ENCODE data around the gene CFAP77.

The CFAP77 gene

DNA sequence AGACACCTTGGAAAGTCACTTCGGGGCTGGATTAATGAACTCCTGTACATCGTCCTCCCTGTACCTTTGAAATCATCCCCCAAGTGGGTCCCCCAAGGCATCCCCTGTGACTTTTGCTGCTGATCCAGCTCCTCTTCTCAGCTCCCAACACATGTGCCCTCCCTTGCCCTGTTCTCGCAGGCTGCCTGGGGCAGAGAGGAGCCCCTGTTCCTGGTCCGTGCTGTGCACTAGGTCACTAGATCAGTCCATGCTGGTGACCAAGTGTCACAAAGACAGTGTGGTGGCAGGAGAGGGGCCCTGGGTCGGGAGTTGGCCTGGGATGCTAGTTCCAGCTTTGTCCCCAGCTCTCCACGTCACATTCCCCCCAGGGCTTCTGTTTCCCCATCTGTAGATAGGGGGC, 93.1 kb downstream of the CFAP77 start:
- ChIA-PET POLR2A (no interaction called here), CTCF (interaction anchor here (0.9 to 2.3 kb wide), 2 partner anchors 15 to 72 kb away, joined by 3 to 7 read pairs; no protein-coding TSS in a partner anchor)
- no peak overlapping the region for H3K27ac ChIP-seq (ENCODE audit: insufficient read depth in 1 of 2, low read depth in 1 of 2, low read length in 2 of 2, poor library complexity in 1 of 2, severe bottlenecking in 2 of 2)
- H3K9me3 ChIP-seq (ENCODE audit: control extremely low read depth in 1 of 5, control insufficient read depth in 4 of 5, insufficient read depth in 2 of 5, low read depth in 1 of 5, low read length in 4 of 5) = no peaks in the 10 kb centered on the region
- DNase-seq = no peak
- peaks cover 0 to 14% (median 7%) of the 10 kb centered on the region in 5 experiments for H3K27me3 ChIP-seq (replicated peaks in 2 of 5; ENCODE audit: control insufficient read depth in 4 of 5, insufficient read depth in 5 of 5, low read length in 4 of 5)
- H3K4me1 ChIP-seq (ENCODE audit: control extremely low read depth in 1 of 4, control insufficient read depth in 4 of 4, insufficient read depth in 4 of 4, low read length in 3 of 4) = peaks cover 0 to 14% (median 13%) of the 10 kb centered on the region in 4 experiments
- no peaks in the 10 kb centered on the region for H3K36me3 ChIP-seq (ENCODE audit: control insufficient read depth in 4 of 4, insufficient read depth in 4 of 4, low read length in 3 of 4)
- WGBS (ENCODE audit: insufficient coverage) = 96% methylated on average over 5 of the region's 6 CpGs
- H3K4me3 ChIP-seq (ENCODE audit: control insufficient read depth in 1 of 7, extremely low read depth in 1 of 7, insufficient read depth in 4 of 7, low read depth in 2 of 7, low read length in 6 of 7) = no peak overlapping the region

DNA sequence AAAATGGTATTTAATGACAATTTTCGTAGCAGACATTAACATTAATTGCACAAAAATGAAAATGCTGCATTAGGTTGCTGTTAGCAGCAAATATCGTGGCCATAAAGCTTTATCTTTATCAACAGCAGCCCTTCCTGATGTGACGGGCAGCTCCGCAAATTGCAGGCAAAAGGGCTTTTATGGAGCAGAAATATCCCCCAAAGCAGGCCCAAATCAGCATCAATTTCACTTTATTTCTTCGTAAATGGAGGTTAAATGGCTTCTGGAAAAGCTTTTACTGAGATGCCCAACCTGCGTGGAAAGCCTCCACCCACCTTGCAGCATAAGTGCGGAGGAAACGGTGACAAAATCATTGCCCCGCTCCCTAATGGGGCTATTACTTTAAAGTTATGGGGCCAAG, 94.5 kb downstream of the CFAP77 start:
- no peaks in the 10 kb centered on the region for H3K9me3 ChIP-seq (ENCODE audit: control extremely low read depth in 1 of 5, control insufficient read depth in 4 of 5, insufficient read depth in 2 of 5, low read depth in 1 of 5, low read length in 4 of 5)
- peaks cover 0 to 12% (median 7%) of the 10 kb centered on the region in 5 experiments for H3K27me3 ChIP-seq (replicated peaks in 2 of 5; ENCODE audit: control insufficient read depth in 4 of 5, insufficient read depth in 5 of 5, low read length in 4 of 5)
- no peaks in the 10 kb centered on the region for H3K36me3 ChIP-seq (ENCODE audit: control insufficient read depth in 4 of 4, insufficient read depth in 4 of 4, low read length in 3 of 4)
- H3K4me1 ChIP-seq (ENCODE audit: control extremely low read depth in 1 of 4, control insufficient read depth in 4 of 4, insufficient read depth in 4 of 4, low read length in 3 of 4) = peaks cover 0 to 14% (median 13%) of the 10 kb centered on the region in 4 experiments
- WGBS (ENCODE audit: insufficient coverage) = 76% methylated on average over 6 of the region's 9 CpGs
- DNase-seq = no peak
- H3K4me3 ChIP-seq (ENCODE audit: control insufficient read depth in 1 of 7, extremely low read depth in 1 of 7, insufficient read depth in 4 of 7, low read depth in 2 of 7, low read length in 6 of 7) = no peak overlapping the region
- ChIA-PET CTCF (interaction anchor here (2.3 kb wide), 1 partner anchor 71 kb away, joined by 7 read pairs; no protein-coding TSS in a partner anchor), POLR2A (no interaction called here)
- no peak overlapping the region for H3K27ac ChIP-seq (ENCODE audit: insufficient read depth in 1 of 2, low read depth in 1 of 2, low read length in 2 of 2, poor library complexity in 1 of 2, severe bottlenecking in 2 of 2)

DNA sequence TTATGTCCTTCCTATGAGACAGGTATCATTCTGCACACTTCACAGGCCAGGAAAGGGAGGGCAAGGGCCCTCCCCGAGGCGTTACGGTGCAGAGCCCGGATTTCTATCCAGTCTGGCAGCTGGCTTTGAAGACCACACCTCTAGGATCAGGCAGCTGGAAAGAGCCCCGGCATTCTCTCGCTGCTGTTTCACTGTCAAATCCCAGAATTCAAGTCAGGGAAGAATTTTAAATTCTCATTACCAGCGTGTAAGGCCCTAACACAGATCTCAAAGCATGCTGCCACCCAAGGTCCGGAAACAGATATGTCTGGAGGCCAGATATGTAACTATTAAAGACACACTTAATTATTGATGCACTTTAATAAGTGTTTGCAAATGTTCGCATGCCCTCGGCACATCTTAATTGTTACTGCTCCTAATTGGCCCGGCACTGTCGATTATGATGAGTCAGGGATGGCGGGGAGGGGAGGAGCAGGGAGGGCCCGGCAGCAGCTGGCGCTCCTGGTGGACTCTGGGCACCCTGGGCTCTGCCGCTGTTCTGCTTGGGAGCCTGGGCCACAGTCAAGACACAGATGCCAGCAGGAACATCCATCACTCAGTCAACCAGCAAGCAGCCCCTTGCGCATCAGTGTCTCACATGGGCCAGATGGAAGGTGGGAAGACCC, 96.1 kb downstream of the CFAP77 start:
- H3K9me3 ChIP-seq (ENCODE audit: control extremely low read depth in 1 of 5, control insufficient read depth in 4 of 5, insufficient read depth in 2 of 5, low read depth in 1 of 5, low read length in 4 of 5) = no peaks in the 10 kb centered on the region
- peaks cover 0 to 12% (median 6%) of the 10 kb centered on the region in 5 experiments for H3K27me3 ChIP-seq (replicated peaks in 2 of 5; ENCODE audit: control insufficient read depth in 4 of 5, insufficient read depth in 5 of 5, low read length in 4 of 5)
- POLR2A ChIA-PET = no interaction called here
- H3K27ac ChIP-seq (ENCODE audit: insufficient read depth in 1 of 2, low read depth in 1 of 2, low read length in 2 of 2, poor library complexity in 1 of 2, severe bottlenecking in 2 of 2) = no peak overlapping the region
- DNase-seq = no peak
- CTCF ChIA-PET = interaction anchor here (1.1 to 3.4 kb wide), 5 partner anchors 7 to 294 kb away, joined by 3 to 24 read pairs (median 6); no protein-coding TSS in a partner anchor
- H3K4me1 ChIP-seq (ENCODE audit: control extremely low read depth in 1 of 4, control insufficient read depth in 4 of 4, insufficient read depth in 4 of 4, low read length in 3 of 4) = peaks cover 0 to 14% (median 13%) of the 10 kb centered on the region in 4 experiments
- H3K36me3 ChIP-seq (ENCODE audit: control insufficient read depth in 4 of 4, insufficient read depth in 4 of 4, low read length in 3 of 4) = no peaks in the 10 kb centered on the region
- H3K4me3 ChIP-seq (ENCODE audit: control insufficient read depth in 1 of 7, extremely low read depth in 1 of 7, insufficient read depth in 4 of 7, low read depth in 2 of 7, low read length in 6 of 7) = no peak overlapping the region
- WGBS (ENCODE audit: insufficient coverage) = 94% methylated on average over 12 of the region's 17 CpGs

DNA sequence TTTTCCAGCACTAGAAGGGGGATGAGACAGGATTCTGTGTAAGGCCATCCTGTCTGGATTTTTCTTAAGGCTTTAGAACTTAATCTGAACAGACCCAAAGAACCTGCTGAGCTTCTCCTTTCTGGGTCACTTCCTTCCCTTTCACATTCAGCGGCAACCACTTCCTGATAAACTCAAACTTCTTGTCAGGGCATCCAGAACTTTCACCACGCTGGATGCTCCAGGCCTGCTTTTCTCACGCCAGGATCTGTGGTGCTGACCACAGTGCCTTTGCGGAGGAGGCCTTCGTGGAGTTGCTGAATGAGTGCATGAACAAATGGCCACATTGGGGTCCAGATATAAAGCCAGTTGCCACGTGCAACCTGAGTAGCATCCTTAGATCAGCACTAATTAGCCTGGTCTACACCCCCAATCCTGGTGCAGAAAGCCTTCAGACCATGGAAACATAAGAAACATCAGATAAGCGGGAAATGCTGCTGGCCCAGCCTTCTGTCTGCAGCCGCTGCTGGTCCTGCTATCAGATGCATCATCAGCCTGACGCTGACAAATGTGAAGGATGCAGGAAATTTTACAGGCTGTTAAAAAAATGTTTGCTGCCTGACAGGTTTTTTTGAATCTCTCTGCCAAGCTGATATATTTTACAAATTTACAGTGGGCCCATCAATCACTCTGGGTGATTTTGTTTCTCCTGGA, 97.1 kb downstream of the CFAP77 start:
- Histone ChIP-seq H3K9me3 (ENCODE audit: control extremely low read depth in 1 of 5, control insufficient read depth in 4 of 5, insufficient read depth in 2 of 5, low read depth in 1 of 5, low read length in 4 of 5) (no peaks in the 10 kb centered on the region), H3K4me1 (ENCODE audit: control extremely low read depth in 1 of 4, control insufficient read depth in 4 of 4, insufficient read depth in 4 of 4, low read length in 3 of 4) (peaks cover 0 to 14% (median 13%) of the 10 kb centered on the region in 4 experiments), H3K27ac (ENCODE audit: insufficient read depth in 1 of 2, low read depth in 1 of 2, low read length in 2 of 2, poor library complexity in 1 of 2, severe bottlenecking in 2 of 2) (no peak overlapping the region), H3K4me3 (ENCODE audit: control insufficient read depth in 1 of 7, extremely low read depth in 1 of 7, insufficient read depth in 4 of 7, low read depth in 2 of 7, low read length in 6 of 7) (no peak overlapping the region), H3K27me3 (replicated peaks in 2 of 5; ENCODE audit: control insufficient read depth in 4 of 5, insufficient read depth in 5 of 5, low read length in 4 of 5) (peaks cover 0 to 12% (median 7%) of the 10 kb centered on the region in 5 experiments), H3K36me3 (ENCODE audit: control insufficient read depth in 4 of 4, insufficient read depth in 4 of 4, low read length in 3 of 4) (no peaks in the 10 kb centered on the region)
- CTCF ChIA-PET = interaction anchor here (0.8 to 3.4 kb wide), 11 partner anchors 8 to 293 kb away, joined by 3 to 24 read pairs (median 4); no protein-coding TSS in a partner anchor
- POLR2A ChIA-PET = no interaction called here
- WGBS (ENCODE audit: insufficient coverage) = 8% methylated on average over 7 of the region's 9 CpGs
- DNase-seq = peak; percentile 44 to 84 (median 77)

DNA sequence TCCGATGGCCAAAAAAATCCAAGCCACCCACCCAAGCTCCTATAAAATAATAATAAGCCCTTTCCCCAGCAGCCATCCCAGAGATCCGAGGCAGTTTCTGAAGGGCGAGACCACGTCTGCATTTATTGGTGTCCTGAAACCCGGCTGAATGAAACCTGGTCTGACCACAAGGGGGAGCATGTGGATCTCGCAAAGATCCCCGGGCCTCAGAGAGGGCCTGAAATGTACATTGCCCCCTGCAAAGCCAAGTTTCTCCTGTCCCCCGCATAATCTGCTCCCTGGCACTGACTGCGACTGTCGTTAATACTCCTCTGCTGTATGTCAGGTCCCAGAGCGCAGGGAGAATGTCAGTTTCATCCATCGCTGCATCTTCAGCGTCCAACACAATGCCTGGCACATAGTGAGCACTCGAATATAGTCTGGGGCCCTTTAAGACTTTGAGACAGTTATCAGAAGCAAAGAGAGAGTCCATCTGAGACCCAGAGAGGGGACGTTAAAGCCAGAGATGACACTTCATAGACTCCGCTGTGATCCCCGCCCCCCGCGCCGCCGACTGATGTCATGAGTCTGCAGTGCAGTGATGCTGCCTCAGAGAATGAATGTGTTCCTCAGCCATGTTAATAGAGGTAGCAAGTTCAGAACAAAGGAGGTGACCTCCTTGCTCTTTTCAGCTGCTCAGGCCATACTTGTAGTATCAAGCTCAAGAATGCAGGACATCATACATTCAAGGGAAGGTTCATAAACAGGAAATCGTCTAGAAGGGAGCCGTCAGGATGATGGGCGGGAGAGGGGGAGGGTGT, 97.9 kb downstream of the CFAP77 start:
- H3K27me3 ChIP-seq (replicated peaks in 2 of 5; ENCODE audit: control insufficient read depth in 4 of 5, insufficient read depth in 5 of 5, low read length in 4 of 5) = peaks cover 0 to 11% (median 7%) of the 10 kb centered on the region in 5 experiments
- H3K4me1 ChIP-seq (ENCODE audit: control extremely low read depth in 1 of 4, control insufficient read depth in 4 of 4, insufficient read depth in 4 of 4, low read length in 3 of 4) = peaks cover 0 to 14% (median 13%) of the 10 kb centered on the region in 4 experiments
- ChIA-PET CTCF (interaction anchor here (0.8 to 3.4 kb wide), 13 partner anchors 9 to 394 kb away, joined by 3 to 24 read pairs (median 4); no protein-coding TSS in a partner anchor), POLR2A (no interaction called here)
- no peaks in the 10 kb centered on the region for H3K36me3 ChIP-seq (ENCODE audit: control insufficient read depth in 4 of 4, insufficient read depth in 4 of 4, low read length in 3 of 4)
- H3K27ac ChIP-seq (ENCODE audit: insufficient read depth in 1 of 2, low read depth in 1 of 2, low read length in 2 of 2, poor library complexity in 1 of 2, severe bottlenecking in 2 of 2) = no peak overlapping the region
- 49% methylated on average over 23 of the region's 24 CpGs for WGBS (ENCODE audit: insufficient coverage)
- DNase-seq = peak; percentile 69 to 85 (median 79)
- no peak overlapping the region for H3K4me3 ChIP-seq (ENCODE audit: control insufficient read depth in 1 of 7, extremely low read depth in 1 of 7, insufficient read depth in 4 of 7, low read depth in 2 of 7, low read length in 6 of 7)
- no peaks in the 10 kb centered on the region for H3K9me3 ChIP-seq (ENCODE audit: control extremely low read depth in 1 of 5, control insufficient read depth in 4 of 5, insufficient read depth in 2 of 5, low read depth in 1 of 5, low read length in 4 of 5)

DNA sequence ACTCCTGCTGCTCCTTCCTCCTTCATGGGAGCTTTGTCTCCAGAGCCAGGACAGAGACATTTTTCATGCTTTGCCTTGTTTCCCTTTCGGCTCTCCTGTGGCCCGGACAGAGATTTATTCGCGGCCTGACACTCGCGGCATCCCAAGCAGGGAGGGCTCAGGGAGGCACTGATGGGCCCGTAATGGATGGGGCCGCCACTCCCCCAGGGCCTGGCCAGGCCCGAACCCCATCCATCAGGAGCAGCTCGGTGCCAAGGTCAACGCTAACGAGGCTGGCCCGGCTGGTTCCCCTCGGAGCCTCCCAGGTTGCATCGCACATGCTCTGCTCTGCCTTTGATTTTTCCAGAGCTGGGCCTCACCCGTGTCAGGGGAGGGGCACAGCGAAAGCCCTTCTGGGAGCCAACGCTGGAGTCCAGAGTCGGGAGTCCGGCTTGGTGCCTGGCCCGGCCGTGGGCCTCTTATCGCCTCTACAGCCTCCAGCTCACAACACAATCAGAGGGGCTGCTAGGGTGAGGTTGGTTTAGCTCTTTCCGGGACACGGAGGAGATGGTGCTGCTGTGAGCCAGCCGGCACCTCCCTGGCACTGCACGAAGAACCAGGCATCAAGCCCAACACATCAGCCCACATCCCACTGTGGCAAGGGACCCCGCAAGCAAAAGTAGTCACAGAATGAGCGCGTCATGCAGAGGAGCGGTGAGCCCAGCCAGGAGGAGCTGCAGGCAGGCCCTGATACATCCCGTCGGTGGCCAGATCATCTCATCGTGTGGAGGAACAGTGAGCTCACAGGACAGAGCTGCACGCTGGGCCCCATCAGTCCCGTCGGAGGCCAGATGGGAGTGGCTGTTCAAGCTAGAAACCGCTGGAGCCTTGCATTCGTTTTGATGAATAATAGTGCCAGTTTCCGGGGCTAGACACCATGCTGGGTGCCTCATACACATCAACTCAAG, 100.2 kb downstream of the CFAP77 start:
- ChIA-PET POLR2A (no interaction called here), CTCF (interaction anchor here (1.4 to 1.5 kb wide), 2 partner anchors 22 to 65 kb away, joined by 3 to 7 read pairs; no protein-coding TSS in a partner anchor)
- Histone ChIP-seq H3K4me3 (ENCODE audit: control insufficient read depth in 1 of 7, extremely low read depth in 1 of 7, insufficient read depth in 4 of 7, low read depth in 2 of 7, low read length in 6 of 7) (no peak overlapping the region), H3K27ac (ENCODE audit: insufficient read depth in 1 of 2, low read depth in 1 of 2, low read length in 2 of 2, poor library complexity in 1 of 2, severe bottlenecking in 2 of 2) (no peak overlapping the region), H3K36me3 (ENCODE audit: control insufficient read depth in 4 of 4, insufficient read depth in 4 of 4, low read length in 3 of 4) (no peaks in the 10 kb centered on the region), H3K4me1 (ENCODE audit: control extremely low read depth in 1 of 4, control insufficient read depth in 4 of 4, insufficient read depth in 4 of 4, low read length in 3 of 4) (peaks cover 0 to 14% (median 13%) of the 10 kb centered on the region in 4 experiments), H3K9me3 (ENCODE audit: control extremely low read depth in 1 of 5, control insufficient read depth in 4 of 5, insufficient read depth in 2 of 5, low read depth in 1 of 5, low read length in 4 of 5) (no peaks in the 10 kb centered on the region), H3K27me3 (replicated peaks in 2 of 5; ENCODE audit: control insufficient read depth in 4 of 5, insufficient read depth in 5 of 5, low read length in 4 of 5) (peaks cover 0 to 24% (median 10%) of the 10 kb centered on the region in 5 experiments)
- DNase-seq = no peak
- 93% methylated on average over 39 of the region's 40 CpGs for WGBS (ENCODE audit: insufficient coverage)

Measured in common myeloid progenitor, CD34-positive (primary cell).